HG03558 (cell line): Measurements from ENCODE around the gene MYBPHL.

ENCODE experiments used
- ATAC-seq: cut with Tn5 transposase; IDR thresholded peaks from one replicate; pipeline ENCODE4 v1.9.1; 2021; ENCODE audit warnings: moderate number of reproducible peaks; ENCODE audit not compliant: unreplicated experiment; ENCODE audit errors: extremely low read depth

Gene MYBPHL, protein sequence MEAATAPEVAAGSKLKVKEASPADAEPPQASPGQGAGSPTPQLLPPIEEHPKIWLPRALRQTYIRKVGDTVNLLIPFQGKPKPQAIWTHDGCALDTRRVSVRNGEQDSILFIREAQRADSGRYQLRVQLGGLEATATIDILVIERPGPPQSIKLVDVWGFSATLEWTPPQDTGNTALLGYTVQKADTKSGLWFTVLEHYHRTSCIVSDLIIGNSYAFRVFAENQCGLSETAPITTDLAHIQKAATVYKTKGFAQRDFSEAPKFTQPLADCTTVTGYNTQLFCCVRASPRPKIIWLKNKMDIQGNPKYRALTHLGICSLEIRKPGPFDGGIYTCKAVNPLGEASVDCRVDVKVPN

DNA sequence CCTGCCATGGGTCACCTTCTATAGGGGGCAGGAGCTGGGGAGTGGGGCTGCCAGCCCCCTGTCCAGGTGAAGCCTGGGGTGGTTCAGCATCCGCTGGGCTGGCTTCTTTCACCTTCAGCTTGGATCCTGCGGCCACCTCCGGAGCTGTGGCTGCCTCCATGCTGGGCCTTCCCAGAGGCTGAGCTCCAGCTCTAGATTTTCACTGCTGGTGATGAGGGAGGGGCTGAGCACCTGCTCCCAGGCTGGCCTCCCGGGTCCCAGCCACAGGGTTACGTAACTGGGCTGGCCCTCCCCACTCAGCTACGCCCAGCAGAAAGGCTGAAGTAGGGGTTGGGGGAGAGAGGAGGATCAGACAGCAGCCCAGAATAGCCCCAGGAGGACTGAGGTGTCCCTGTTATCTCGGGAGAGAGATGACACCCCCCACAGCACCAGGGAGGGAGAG lies at the start of gene MYBPHL:
Gene MYBPHL (minus strand): TSS at position 180 of the 442 bp plus-strand sequence. CDS start 20 bp downstream, at position 160.
- no peak for ATAC-seq

DNA sequence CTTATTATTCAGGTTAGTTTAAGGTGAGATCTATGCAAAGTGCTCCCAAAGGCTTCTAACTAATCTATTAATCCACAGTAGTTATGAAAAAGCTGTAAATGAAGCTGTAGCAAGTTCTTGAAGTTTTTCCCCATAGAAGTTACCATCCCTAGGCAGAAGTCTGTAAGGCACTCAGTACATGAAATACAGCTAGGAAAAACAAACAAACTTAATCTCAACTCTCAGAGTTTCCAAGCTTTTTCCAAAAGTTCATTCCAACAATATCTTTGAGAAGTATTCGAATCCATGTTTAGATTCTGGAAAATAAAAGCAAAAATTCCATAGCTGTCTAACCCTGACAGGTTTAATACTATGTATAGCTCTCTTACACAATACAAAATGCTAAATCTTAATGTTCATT lies 49.7 kb upstream of the MYBPHL start:
- ATAC-seq, result no peak

DNA sequence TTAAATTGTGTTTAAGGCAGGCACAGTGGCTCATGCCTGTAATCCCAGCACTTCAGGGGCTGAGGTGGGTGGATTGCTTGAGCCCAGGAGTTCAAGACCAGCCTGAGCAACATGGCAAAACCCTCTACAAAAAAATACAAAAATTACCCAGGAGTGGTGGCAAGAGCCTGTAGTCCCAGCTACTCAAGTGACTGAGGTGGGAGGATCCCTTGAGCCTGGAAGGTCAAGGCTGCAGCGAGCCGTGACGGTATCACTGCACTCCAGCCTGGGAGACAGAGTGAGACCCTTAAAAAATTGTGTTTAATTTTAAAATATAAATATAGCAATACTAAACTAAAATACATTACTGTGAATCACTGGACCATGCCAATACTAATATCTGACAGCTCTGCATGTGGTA lies 48.1 kb upstream of the MYBPHL start:
- ATAC-seq, result no peak

DNA sequence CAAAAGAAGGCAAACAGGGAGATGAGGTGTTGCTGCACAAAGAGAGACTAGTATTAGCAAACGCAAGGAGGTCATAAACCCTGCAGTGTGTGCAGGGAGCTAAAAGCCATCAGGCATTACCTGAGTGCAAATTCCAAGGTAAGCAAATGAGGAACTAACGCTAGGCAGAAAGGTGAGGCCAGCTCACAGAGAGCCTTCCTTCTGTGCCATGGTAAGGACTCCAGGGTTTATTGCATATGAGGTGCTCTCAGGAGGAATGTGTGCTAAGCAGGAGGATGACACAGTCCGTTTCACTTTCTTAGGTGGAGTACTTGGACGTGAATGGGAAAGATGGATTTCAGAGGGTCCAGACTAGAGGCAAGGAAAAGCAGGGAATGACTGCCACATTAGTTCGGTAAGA lies 44.6 kb upstream of the MYBPHL start:
- ATAC-seq, result no peak

DNA sequence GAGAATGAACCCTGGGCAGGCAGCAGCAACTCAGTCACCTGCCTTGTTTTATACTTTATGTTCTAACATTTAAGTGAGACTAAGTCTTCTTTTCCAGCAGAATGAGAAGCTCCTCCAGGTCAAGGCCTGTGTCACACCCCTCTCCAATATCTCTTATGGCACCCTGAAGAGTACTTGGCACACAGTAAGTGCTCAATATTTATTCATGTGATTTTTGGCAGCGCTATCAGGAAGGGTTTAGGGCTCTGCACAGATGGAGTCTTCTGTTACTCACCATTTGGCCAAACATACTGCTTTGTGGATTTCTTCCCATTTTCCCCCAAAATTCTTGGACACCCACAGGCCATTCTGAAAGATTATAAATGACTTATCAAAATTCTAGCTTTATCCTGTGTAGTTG lies 43.8 kb upstream of the MYBPHL start:
- no peak for ATAC-seq

DNA sequence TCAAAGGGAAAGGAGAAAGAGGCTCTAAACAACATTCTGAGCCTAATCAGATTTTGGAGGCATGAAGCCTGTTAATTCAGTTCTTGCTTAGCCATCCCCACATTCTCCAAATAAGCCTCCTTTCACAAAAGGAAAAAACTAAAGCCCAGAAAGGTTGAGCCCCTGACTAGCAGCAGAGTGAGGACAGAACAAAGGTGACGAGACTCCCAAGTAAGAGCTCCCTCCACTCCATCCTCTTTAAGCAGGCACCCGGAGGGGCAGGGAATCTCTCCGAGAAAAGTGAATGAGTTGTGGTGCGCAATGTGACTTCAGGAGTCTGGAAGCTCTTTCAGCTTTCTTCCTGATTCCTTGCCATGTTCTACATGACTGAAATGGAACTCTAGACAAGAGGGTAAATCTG lies 43.4 kb upstream of the MYBPHL start:
- ATAC-seq, result no peak

DNA sequence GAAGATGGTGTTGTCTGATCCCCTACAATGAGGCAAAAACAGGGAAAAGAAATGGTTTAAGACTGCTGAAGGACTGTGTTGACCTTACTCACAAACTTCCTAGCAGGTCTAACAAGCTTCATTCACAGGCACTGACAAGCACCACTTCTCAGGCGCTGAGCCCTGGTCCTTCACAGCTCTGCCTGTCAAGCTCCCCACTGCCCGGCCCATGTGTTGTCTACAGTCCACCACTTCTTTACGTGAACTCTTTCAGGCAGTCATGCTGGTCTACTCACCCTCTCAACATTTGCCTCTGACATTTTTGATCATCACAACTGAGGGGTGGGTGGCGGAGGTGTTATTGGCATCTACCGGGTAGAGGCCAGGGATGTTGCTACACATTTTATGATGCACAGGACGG lies 40.7 kb upstream of the MYBPHL start:
- no peak for ATAC-seq

DNA sequence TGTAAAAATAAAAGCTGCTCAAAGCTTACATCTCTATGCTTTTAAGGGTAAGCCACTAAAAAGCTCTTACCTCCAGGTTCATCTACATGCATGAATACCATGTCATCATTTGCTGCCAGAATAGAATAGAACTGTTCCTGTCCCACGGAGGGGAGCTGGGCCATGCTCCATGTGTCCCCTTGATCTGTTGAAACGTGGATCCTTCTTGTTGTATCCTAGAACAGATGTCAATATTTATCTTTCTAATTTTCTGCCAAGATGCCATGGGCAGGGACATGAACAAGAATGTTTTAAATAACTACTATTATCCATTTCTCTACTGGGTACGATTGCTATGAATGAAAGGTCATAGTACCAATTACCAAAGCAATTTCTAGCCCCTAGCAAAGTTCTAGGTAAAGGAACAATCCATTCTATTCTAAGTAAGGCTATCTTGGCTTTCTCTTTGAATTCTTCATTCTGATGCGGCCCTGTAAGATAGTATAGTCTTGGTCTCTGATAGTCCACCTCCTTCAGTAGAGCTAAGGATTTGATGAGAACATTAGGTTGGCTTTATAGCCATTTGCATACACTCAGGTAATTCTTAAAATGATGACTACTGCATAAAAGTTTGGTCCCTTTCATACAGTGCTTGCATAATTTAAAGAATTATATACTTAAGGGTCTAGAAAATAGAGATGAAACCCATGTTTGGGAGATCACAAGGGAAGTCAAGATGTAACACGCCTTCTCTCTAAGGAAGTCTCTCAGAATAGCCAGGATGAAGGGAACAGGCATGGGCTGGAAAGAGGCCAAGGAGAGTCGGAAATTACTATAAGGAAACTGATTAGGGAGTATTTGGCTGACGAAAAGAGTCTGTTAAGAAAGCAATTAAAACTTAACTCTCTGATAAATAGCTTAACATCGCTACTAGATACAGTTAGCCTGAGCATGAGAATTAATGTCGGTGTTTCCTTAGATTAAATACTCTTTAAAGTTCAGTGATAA lies 35.4 kb upstream of the MYBPHL start:
- ATAC-seq, result no peak

DNA sequence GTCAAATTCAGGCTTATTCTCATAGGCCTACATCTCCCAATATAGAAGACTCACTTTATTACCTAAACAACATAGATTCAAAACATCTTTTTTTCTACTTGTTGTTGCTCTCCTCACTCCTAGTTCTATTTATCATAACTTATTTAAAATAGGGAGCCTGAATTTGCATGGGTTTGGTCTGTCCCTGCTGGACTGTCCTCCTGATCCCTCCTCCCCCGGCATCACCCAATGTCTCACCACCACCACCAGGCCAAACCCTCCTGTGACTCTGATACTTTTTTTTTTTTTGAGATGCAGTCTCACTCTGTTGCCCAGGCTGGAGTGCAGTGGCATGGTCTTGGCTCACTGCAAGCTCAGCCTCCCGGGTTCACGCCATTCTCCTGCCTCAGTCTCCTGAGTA lies 31.8 kb upstream of the MYBPHL start:
- ATAC-seq, result no peak

DNA sequence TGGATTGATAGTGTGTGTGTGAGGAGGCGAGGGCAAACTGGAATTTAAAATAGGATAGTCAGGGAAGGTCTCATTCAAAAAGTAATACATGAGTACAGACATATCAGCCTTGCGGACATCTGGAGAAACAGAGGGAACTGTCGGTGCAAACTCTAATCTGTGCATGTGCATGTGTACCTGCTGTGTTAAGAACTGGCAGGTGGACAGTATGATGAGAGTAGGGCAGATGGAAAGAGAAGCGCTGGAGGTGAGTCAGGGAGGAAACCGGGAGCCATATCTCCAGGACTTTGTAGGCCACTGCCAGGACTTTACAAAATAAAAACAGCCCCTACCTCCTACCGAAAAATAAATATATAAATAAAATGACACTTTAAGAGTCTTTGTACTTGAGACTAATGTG lies 31.3 kb upstream of the MYBPHL start:
- no peak for ATAC-seq

DNA sequence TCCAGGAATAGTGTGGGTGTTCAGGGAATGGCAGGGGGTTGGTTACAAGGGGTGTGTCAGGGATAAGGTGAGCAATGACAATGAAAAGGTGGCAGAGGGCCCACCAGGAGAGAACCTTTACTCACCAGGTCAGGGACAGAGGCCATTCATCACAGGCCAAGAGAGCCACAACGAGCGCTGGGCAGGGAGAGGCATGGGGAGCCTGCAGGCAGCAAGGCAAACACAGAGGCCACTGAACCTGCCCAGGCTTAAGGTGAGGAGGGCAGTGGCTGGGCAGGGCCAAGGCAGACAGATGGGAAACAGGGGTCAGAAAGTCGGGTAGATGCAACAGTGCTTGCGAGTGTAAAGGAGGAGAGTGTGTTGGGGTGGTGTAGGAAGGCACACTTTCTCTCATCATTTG lies 28.3 kb upstream of the MYBPHL start:
- no peak for ATAC-seq

DNA sequence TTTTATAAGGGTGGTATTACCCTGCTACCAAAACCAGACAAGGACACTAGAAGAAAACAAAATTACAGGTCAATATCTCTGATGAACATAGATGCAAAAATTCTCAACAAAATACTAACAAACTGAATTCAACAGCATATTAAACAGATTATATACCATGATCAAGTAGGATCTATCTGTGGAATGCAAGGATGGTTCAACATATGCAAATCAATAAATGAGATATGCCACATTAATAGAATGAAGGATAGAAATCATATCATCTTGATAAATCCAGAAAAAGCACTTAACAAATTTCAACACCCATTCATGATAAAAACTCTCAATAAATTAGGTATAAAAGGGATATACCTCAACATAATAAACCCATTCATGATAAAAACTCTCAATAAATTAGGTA lies 24.3 kb upstream of the MYBPHL start:
- no peak for ATAC-seq

DNA sequence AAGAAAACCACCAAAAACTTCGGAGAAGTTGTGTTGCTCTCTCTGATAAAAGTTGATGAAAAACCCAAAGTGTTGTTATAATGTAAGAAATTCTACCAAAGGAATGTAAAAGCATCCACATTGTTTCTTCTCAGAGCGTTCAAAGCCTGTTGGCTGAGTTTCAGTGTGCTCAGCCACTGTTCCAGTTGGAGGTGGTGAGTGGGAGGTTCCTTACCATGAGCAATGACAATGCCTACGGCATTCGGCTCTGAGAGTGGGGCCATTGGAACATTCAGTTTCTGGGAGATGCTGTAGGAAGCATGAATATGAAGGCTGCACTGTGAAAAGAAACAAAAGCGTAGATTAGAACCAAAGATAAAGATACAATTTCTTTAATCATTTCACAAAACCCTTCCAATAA lies 20.5 kb upstream of the MYBPHL start:
- ATAC-seq, result no peak

DNA sequence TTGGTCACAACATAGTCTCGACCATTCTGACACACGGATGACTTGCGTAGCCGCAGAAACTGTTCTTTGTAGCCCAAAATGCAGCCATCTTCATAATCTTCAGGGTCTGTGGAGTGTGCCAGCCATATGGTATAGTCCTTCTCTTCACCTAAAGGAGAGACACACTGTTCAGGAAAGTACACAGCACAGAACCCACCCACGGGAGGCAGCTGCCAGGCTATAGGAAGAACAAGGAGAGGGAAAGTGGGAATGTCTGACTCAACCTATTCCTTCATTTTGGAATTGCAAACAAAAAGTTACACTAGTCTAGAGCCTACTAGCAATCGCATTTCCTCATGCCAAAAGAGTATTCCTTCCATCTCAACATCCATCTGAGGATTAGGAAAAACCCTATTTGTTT lies 16.2 kb upstream of the MYBPHL start:
- no peak for ATAC-seq

DNA sequence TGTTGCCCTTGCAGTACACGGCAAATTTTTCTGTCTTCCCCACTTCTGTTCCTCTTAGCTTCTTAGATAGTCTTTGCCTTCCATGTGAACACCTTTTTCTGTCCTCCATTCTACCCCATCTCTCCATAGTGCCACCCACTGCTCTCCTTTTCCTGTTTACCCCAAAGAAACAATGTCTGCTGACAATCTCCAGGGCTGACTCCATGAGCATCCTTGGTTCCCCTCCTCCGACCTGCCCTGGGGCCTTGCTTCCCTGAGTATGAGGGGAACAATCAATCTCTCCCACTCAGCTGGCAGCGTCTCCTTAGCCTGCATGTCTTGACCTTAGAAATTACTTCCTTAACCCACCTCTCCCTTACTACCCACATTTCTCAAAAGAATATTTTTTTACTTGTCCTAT lies 12.3 kb upstream of the MYBPHL start:
- ATAC-seq, result no peak

DNA sequence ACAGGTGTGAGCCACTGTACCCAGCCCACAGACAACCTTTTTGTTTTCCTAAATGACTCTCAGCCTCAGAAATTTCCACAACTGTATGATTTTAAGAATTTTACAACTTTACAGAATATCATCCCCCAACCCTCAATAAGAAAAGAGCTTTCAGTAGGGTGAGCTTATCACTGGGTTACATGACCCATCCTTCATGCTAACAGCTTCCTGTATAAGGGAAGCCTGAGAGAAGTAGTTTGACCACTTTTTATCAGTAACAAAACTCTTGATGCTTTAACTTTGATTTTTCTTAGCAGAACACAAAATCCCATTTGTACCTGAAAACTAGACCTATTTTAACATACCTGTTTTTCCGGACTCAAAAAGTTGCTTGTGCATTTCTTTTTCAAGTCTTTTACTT lies 9.7 kb upstream of the MYBPHL start:
- ATAC-seq, result no peak

DNA sequence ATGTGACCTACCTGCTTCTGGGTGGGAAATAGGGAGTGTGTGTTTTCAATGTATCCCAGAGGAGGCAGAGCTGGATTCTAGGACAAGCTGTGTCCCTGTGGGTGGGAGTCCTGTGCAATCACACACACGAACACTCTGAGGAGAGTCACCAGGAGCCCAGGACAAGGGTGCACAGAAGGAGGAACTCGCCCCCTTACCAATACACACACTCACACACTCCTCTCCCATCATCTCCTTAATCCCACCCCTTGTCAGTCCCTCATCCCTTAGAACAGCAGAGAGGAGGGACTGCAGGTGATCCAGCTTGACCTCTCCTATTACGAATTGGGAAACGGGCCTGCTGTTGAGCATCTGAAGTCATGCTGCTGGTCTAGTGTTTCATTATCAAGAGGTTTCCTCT lies 8.5 kb upstream of the MYBPHL start:
- no peak for ATAC-seq

DNA sequence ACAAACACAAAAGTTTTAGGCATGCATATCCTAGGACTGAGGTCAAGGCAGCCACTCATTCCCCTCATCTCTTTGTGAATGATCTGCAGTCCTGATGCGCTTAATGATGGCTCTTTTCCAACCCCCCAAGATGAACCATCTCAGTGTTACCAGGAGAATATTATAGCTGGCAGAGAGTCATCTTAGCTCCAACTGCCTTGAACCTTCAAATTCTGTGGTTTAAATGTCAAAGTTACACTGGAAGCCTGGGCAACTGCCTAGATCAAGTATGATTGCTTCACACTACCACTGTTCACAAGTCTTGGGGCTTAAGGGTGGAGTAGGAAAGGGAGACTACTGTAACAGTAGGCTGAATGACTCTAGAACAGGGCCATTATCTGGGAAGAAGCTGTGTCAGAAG lies 8.0 kb upstream of the MYBPHL start:
- ATAC-seq, result no peak

DNA sequence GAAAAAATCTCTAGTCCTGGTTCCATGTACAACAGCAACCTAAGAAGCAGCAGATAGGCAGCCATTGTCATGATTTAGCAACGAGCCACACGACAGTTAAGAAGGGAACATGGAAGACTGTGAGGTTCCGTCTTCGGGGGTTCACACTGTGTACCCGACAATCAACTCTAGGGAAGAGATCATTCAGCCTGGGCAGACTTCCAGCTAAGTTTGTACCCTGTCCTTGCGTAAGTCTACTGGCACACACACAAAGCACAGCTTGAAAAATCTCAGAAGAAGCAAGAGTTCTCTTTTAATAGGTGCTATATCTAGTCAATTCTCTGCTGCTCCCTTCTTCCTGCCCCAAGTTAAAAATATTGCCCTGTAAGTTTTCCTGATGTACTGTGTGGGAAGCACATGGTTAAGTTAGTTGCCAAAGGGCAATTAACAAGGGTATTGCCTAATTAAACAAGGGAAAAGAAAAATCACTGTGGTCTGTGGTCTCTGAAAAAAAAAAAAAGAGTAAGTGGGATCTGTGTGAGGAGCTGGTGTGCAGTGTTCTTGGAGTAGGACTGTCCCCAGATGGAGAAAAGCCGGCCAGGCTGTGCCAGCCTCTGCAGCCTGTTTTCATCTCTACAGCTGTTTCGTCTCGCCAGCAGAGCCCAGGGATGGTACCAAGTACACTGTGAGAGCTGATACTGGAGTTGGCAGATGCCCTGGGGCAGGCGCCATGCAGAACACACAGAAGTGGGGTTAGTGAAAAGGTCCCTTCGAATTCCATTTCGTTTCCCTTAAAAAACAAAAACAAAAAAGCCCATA lies 6.4 kb upstream of the MYBPHL start:
- ATAC-seq, result no peak

DNA sequence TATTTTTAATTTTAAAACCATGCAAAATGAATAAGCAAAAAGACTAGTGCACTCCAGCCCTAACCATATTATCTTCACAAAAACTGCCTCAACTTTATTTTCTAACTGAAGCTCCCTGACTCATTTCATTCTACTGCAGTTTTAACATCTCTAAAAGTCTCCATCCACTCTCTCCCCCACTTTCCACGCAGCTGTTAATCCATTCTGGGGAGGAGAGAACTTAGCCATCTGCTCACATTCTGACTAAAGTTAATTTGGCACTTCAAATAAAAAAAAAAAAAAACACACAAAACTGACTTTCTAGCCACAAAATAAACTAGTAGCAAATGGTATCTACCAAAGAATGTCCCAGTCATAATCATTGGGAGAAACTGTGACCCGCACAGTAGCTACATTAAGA lies 5.4 kb upstream of the MYBPHL start:
- ATAC-seq, result no peak

DNA sequence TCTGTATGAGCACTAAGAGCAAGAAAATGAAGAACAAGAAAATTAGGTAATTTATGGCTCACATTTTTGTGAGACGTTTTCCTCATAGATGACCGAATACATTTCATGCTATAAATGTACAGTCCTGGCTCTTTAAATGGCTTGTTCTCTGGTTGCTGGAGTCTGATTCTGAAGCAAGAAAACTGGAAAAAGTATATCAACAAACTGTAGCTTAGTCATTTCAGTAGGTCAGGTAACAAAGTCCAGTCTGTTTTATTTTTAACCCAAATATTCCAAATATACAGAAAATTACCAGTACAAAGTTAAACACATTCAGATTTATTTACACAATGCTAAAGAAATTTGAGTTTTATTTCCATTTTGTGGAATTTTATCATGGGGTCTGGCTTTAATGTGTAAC lies 2.5 kb upstream of the MYBPHL start:
- no peak for ATAC-seq
